Esophagus muscularis mucosa (tissue), 4 donors: ENCODE measurements around the gene EFEMP2. TPM values are rescaled to one million over a fixed set of nuclear protein-coding genes. Genes with fewer than 3 reads are reported as not detected.

Experiments used
- DNase-seq: peaks from one replicate; pipeline ENCODE4 v3.0.0-alpha.2; 2017; ENCODE audit errors: extremely low spot score
- H3K27ac ChIP-seq, 4 donors: fragments of 200-600 bp; sonication (generic); replicated peaks in 1 of 4; 1 replicate in 3 of 4; 2 replicates in 1 of 4; pipeline ENCODE4 v1.5.1; 2016 to 2019; ENCODE audit warnings: mild to moderate bottlenecking in 1 of 4
- H3K27me3 ChIP-seq, 4 donors: fragments of 200-600 bp; sonication (generic); one replicate each; pipeline versions ENCODE4 v1.5.1 to v1.6.0; 2016 to 2019
- H3K36me3 ChIP-seq, 4 donors: fragments of 200-600 bp; sonication (generic); one replicate each; pipeline ENCODE4 v1.5.1; 2016 to 2019
- H3K4me1 ChIP-seq, 4 donors: fragments of 200-600 bp; sonication (generic); one replicate each; pipeline ENCODE4 v1.5.1; 2016 to 2019
- H3K4me3 ChIP-seq, 4 donors: fragments of 200-600 bp; sonication (generic); 1 replicate in 2 of 4; 2 replicates in 2 of 4; pipeline ENCODE4 v1.5.1; 2016 to 2019; ENCODE audit warnings: mild to moderate bottlenecking in 4 of 4, moderate library complexity in 1 of 4
- H3K9me3 ChIP-seq, 4 donors: fragments of 200-600 bp; sonication (generic); 1 replicate in 3 of 4; 2 replicates in 1 of 4; pipeline ENCODE4 v1.5.1; 2016 to 2019
- CTCF ChIP-seq, 3 experiments: fragments of 200-600 bp in 2 of 3; fragments of 450-650 bp in 1 of 3; sonication (generic) in 2 of 3; IDR thresholded peaks; one replicate each; pipeline ENCODE4 v1.5.1; 2017 to 2019; ENCODE audit warnings: antibody characterized with exemption in 3 of 3, mild to moderate bottlenecking in 2 of 3, moderate library complexity in 1 of 3
- EP300 ChIP-seq: sonication (generic); formaldehyde crosslinking; IDR thresholded peaks from one replicate; pipeline ENCODE4 v1.6.1; 2017; ENCODE audit warnings: antibody characterized with exemption
- POLR2A ChIP-seq: fragments of 450-650 bp; IDR thresholded peaks from one replicate; pipeline ENCODE4 v1.6.1; 2017; ENCODE audit warnings: antibody characterized with exemption, moderate library complexity, mild to moderate bottlenecking, low read depth
- POLR2AphosphoS5 ChIP-seq, 2 donors: sonication (generic); formaldehyde crosslinking; IDR thresholded peaks; one replicate each; pipeline ENCODE4 v1.6.1; 2017; ENCODE audit warnings: antibody characterized with exemption in 2 of 2
- WGBS: methylation state at CpG from one replicate; pipeline ENCODE4 v1.1.5; 2018; 5-methylcytosine and 5-hydroxymethylcytosine counted together
- intact Hi-C: fragments of 100-400 bp; cut with DNase I; formaldehyde crosslinking; loops from one replicate; pipeline ENCODE4 v1.15.1; 2023
- total RNA-seq, 4 donors: library from RNA; depleted of rRNA; stranded (reverse); fragments of >200 nt; gene quantifications; one replicate each; pipeline versions ENCODE4 v1.1.0 to v1.2.1, GENCODE V29; 2016

Gene EFEMP2
- total RNA-seq, 4 donors from 2014 or later: 71.8 to 111 (median 82.2) TPM

GRCh38 chr11:65873318-65874156, 937 bp upstream of the EFEMP2 start:
- peaks cover 26 to 46% (median 43%) of the 10 kb centered on the region in 4 donors for H3K4me1 ChIP-seq
- no peaks in the 10 kb centered on the region for H3K9me3 ChIP-seq
- peaks cover 0 to 27% (median 17%) of the 10 kb centered on the region in 4 donors for H3K36me3 ChIP-seq
- 27% methylated on average over 16 of the region's 54 CpGs for WGBS
- H3K27me3 ChIP-seq: no peaks in the 10 kb centered on the region
- TF ChIP-seq POLR2AphosphoS5 (IDR thresholded peaks at IDR 0.05) (peak; percentile 98 to 99), POLR2A (peak; percentile 75), EP300 (no peak), CTCF (IDR thresholded peaks at IDR 0.05) (peak in 1 of 3 experiments; percentile 5)
- H3K4me3 ChIP-seq: peak overlapping the region; percentile 64 to 83 (median 74)
- peak overlapping the region; percentile 92 to 99 (median 96) for H3K27ac ChIP-seq
- intact Hi-C loops: no loop called here
- DNase-seq: peak; percentile 98

DNA sequence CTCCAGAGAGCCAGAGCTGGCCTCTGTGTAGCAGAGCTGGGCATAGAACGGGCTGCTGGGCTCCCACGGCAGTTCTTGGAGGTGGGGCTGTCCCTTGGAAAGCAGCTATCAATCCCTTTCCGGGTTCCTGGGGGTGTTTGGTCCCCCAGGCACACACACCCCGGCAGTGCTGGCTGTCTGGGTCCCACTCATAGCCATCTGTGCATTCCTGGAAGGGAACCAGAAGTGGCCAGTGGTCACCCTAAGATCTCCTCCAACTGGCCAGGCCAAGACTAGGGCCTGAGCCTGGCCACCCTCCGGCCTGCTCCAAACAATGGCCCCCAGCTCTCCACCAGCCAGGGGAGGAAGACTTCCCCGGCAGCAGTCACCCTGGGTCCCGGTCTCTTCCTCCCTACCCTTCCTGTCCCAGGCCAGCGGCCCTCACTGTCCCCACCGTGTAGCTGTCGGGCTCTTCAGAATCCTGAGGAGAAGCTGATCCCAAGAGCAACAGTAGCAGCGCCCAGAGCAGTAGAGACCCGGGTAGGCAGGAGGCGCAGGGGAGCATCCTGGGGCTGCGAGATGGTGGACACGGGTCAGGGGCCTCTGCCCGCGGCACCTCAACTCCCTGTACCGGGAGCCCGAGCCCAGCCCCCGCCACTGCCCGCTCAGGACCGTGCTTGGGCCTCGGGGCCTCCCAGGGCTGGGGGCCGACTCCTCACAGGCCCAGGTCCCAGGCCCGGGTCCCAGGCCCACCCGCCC, 620 bp downstream of the EFEMP2 start:
- TF ChIP-seq EP300 (no peak), POLR2A (no peak), CTCF (IDR thresholded peaks at IDR 0.05) (no peak), POLR2AphosphoS5 (IDR thresholded peaks at IDR 0.05) (no peak)
- Histone ChIP-seq H3K9me3 (no peaks in the 10 kb centered on the region), H3K27ac (peak overlapping the region; percentile 92 to 99 (median 96)), H3K4me1 (peaks cover 26 to 62% (median 55%) of the 10 kb centered on the region in 4 donors), H3K4me3 (peak overlapping the region; percentile 64 to 83 (median 74)), H3K36me3 (peaks cover 0 to 42% (median 32%) of the 10 kb centered on the region in 4 donors), H3K27me3 (no peaks in the 10 kb centered on the region)
- intact Hi-C loops: no loop called here
- 31% methylated on average over 20 of the region's 26 CpGs for WGBS
- DNase-seq: no peak

- no peak for TF ChIP-seq CTCF (IDR thresholded peaks at IDR 0.05)
- TF ChIP-seq POLR2A: no peak
- no peak for TF ChIP-seq EP300
- TF ChIP-seq POLR2AphosphoS5 (IDR thresholded peaks at IDR 0.05): peak in 1 of 2 donors; percentile 38
- Histone ChIP-seq H3K9me3 (no peaks in the 10 kb centered on the region), H3K4me3 (peak overlapping the region; percentile 64 to 83 (median 74)), H3K36me3 (peaks cover 5 to 52% (median 42%) of the 10 kb centered on the region in 4 donors), H3K27ac (peak overlapping the region; percentile 92 to 99 (median 96)), H3K4me1 (peaks cover 26 to 63% (median 55%) of the 10 kb centered on the region in 4 donors), H3K27me3 (no peaks in the 10 kb centered on the region)
- no peak for DNase-seq
- WGBS: 50% methylated on average over 14 of the region's 24 CpGs
- intact Hi-C loops: no loop called here
Observed at GRCh38 chr11:65870706-65871681, 1.6 kb downstream of the EFEMP2 start.

DNA sequence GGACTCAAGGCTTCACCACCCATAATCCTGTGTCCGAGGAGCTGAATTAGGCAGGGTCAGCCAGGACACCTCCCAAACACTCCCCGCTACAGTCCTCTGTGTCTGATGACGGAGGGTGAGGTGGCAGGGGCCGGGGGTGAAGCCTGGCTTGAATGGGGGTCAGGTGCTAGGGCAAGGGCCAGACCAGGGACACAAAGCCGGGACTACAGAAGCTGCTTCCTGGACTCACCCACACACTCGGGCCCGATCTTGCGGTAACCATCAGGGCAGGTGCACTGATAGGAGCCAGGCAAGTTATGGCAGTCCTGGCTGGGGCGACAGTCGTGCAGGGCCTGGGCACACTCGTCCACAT, 2.3 kb downstream of the EFEMP2 start:
- H3K27ac ChIP-seq: peak overlapping the region; percentile 92 to 99 (median 96)
- no peak for DNase-seq
- peaks cover 11 to 59% (median 49%) of the 10 kb centered on the region in 4 donors for H3K36me3 ChIP-seq

More for the DNA sequence above, 2.3 kb downstream of the EFEMP2 start:
- H3K4me1 ChIP-seq: peaks cover 26 to 68% (median 55%) of the 10 kb centered on the region in 4 donors
- no peak overlapping the region for H3K4me3 ChIP-seq
- whole genome bisulfite sequencing: no CpG with 5 or more reads among the region's 11 CpGs
- intact Hi-C loops: no loop called here
- no peak for TF ChIP-seq POLR2AphosphoS5 (IDR thresholded peaks at IDR 0.05)
- no peak for TF ChIP-seq POLR2A
- no peak for TF ChIP-seq CTCF (IDR thresholded peaks at IDR 0.05)
- no peak for TF ChIP-seq EP300
- H3K27me3 ChIP-seq: no peaks in the 10 kb centered on the region
- H3K9me3 ChIP-seq: no peaks in the 10 kb centered on the region
